LHCN-M2 (cell line): ENCODE data around the gene ZNF653. TPM values are rescaled to one million over a fixed set of nuclear protein-coding genes. Genes with fewer than 3 reads are reported as not detected.
"Not testable (repeated sequence)": the region's sequence is repeated elsewhere in the genome, so short reads cannot be mapped to it uniquely, and the experiment has no call there.

Experiments
- DNase-seq: peaks from one replicate; pipeline ENCODE4 v3.0.0-alpha.2; 2012; ENCODE audit warnings: low read depth
- total RNA-seq: library from RNA; depleted of rRNA; stranded (reverse); fragments of >200 nt; gene quantifications from 2 replicates; pipeline ENCODE4 v1.2.3, GENCODE V29; 2014; rRNA removed

The ZNF653 gene
- total RNA-seq, 1 experiment from 2014 or later: 7.3 TPM

DNA sequence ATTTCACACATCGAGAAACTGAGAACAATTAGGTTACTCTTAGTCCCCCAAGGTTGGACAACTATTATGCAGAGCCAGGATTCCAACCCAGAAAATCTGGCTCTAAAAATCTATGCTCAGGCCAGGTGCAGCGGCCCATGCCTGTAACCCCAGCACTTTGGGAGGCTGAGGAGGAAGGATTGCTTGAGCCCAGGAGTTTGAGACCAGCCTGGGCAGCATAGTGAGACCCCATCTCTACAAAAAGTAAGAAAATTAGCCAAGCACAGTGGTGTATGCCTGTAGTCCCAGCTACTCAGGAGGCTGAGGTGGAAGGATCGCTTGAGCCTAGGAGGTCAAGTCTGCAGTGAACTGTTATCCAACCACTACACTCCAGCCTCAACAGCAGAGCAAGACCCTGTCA is 72.1 kb downstream of the ZNF653 start:
- DNase-seq: not testable (repeated sequence)

Other genes starting within 250 kb of the ZNF653 start
- 19.4 and 33.0 TPM in 2 replicates for gene DOCK6, start 243.3 kb downstream of the ZNF653 start, total RNA-seq
- not detected in 2 replicates for gene TSPAN16, start 209.7 kb downstream of the ZNF653 start, total RNA-seq
- 1.3 and 1.5 TPM in 2 replicates for gene RAB3D, start 166.2 kb downstream of the ZNF653 start, total RNA-seq
- 158 and 174 TPM in 2 replicates for gene TMEM205, start 159.6 kb downstream of the ZNF653 start, total RNA-seq
- gene CCDC159, start 159.3 kb downstream of the ZNF653 start, total RNA-seq: 2.8 and 3.6 TPM in 2 replicates
- 25.1 and 31.7 TPM in 2 replicates for gene PLPPR2, start 150.4 kb downstream of the ZNF653 start, total RNA-seq
- gene SWSAP1, start 131.2 kb downstream of the ZNF653 start, total RNA-seq: 1.5 and 2.2 TPM in 2 replicates
- 7.7 and 8.3 TPM in 2 replicates for gene EPOR, start 121.5 kb downstream of the ZNF653 start, total RNA-seq
- 3.2 and 5.6 TPM in 2 replicates for gene RGL3, start 86.5 kb downstream of the ZNF653 start, total RNA-seq
- 0.38 and 0.75 TPM in 2 replicates for gene ODAD3, start 70.7 kb downstream of the ZNF653 start, total RNA-seq
- gene PRKCSH, start 70.2 kb downstream of the ZNF653 start, total RNA-seq: 164 and 193 TPM in 2 replicates
- gene ELAVL3, start 24.8 kb downstream of the ZNF653 start, total RNA-seq: not detected in 2 replicates
- gene ECSIT, start 23.3 kb upstream of the ZNF653 start, total RNA-seq: 24.8 and 32.1 TPM in 2 replicates
- 0.58 and 1.0 TPM in 2 replicates for gene CNN1, start 33.0 kb upstream of the ZNF653 start, total RNA-seq
- gene ELOF1, start 53.4 kb upstream of the ZNF653 start, total RNA-seq: 42.1 and 44.7 TPM in 2 replicates
- gene ACP5, start 71.8 kb upstream of the ZNF653 start, total RNA-seq: 0.34 and 0.38 TPM in 2 replicates
- gene ZNF627, start 91.6 kb upstream of the ZNF653 start, total RNA-seq: 18.8 and 19.2 TPM in 2 replicates
- gene ZNF823, start 233.1 kb upstream of the ZNF653 start, total RNA-seq: 7.1 and 10.2 TPM in 2 replicates